ENCODE results near the gene ARHGEF39. TPM values are rescaled to one million over a fixed set of nuclear protein-coding genes. Genes with fewer than 3 reads are reported as not detected.
"Not testable (repeated sequence)": the region's sequence is repeated elsewhere in the genome, so short reads cannot be mapped to it uniquely, and the experiment has no call there.

Gene ARHGEF39
- total and polyA plus RNA-seq, 4 experiments from 2014 or later: 1.0 to 1.1 TPM; not detected in 2

DNA sequence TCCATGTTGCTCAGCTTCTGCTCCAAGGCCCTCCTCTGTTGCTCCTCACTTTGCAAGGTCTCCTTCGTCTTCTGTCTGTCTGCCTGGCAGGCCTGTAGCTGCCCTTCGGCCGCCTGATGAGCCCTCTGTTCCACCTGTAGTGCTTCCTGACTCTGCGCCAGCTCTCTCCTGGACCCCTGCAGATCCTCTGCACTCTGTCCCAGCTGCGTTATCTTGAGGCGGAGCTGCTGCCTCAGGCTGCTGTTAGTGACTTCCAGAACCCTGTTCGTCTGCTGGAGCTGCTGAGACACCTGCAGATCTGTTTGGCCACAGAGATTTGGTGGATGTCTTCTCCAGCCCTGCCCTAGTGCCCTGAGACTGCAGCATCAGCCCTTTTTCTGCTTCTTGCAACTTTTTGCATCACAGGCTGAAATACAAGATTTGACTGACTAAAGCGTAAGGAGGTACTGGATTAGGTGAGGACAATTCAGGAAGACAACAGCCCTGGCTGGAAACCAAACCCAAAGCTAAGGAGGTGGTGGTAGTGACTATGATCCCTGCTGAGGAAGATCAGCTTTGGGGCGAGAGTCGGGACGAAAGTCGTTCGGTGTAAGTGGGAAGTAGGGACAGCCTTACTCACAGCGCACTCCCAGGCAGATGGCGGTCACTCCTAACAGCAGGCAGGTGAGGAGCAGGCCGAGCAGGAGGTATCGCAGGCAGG lies 48.9 kb downstream of the ARHGEF39 start:
- POLR2A ChIA-PET (ENCODE audit: partially characterized antibody): interaction anchor here (0.6 to 8.2 kb wide), 12 partner anchors 11 to 522 kb away, joined by 3 to 148 read pairs (median 6); partner anchors contain the start of genes CCDC107, CREB3, GBA2 and RGP1
- CTCF ChIA-PET (ENCODE audit: partially characterized antibody): interaction anchor here (0.7 to 11.1 kb wide), 17 partner anchors 8 to 514 kb away, joined by 3 to 145 read pairs (median 9); partner anchors contain the start of genes CCDC107, CREB3, RMRP and STOML2

DNA sequence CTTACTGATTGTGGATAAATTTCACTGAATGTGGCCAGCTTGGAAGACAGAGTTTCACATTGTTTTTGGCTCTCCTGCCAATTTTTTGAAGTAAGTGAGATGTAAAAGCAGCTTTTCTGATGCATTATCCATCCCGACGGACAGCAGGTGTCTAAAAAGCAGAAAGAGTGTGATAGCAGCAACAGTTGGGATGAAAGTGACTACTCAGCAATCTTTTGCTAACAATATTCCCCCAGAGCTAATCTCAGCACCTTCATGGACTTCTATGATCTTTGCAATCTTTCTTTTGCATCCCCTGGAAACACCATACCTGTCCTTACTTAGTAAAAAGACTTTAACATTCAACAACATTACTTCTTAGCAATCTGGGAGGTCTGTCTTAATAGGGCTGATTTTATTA lies 52.2 kb downstream of the ARHGEF39 start:
- H3K4me3 Mint-ChIP-seq: no peak overlapping the region
- ChIA-PET CTCF (ENCODE audit: partially characterized antibody) (interaction anchor here (0.6 to 11.1 kb wide), 11 partner anchors 10 to 256 kb away, joined by 3 to 145 read pairs (median 16); partner anchors contain the start of genes ARHGEF39, CCDC107, CREB3 and GBA2), POLR2A (ENCODE audit: partially characterized antibody) (interaction anchor here (0.5 to 8.2 kb wide), 6 partner anchors 8 to 577 kb away, joined by 3 to 80 read pairs (median 15); partner anchors contain the start of genes CCDC107, CLTA, CREB3 and RMRP)
- peaks cover 5 to 14% of the 10 kb centered on the region in 2 donors for H3K36me3 Mint-ChIP-seq
- H3K4me3 ChIP-seq (ENCODE audit: low read length in 2 of 2): no peak overlapping the region
- intact Hi-C loops (cut with micrococcal nuclease): loop anchor here (1.0 kb wide), 1 partner anchor 9 kb away; no protein-coding TSS in a partner anchor
- no peak for DNase-seq
- H3K27me3 ChIP-seq (ENCODE audit: insufficient read depth, low read length): no peaks in the 10 kb centered on the region
- H3K4me1 Mint-ChIP-seq: peaks cover 16 to 45% (median 24%) of the 10 kb centered on the region in 4 donors
- no peak overlapping the region for H3K27ac ChIP-seq (ENCODE audit: low read depth, low read length)
- no peaks in the 10 kb centered on the region for H3K9me3 Mint-ChIP-seq
- peaks cover 13% of the 10 kb centered on the region for H3K36me3 ChIP-seq (ENCODE audit: insufficient read depth, low read length)
- H3K27ac Mint-ChIP-seq: peak overlapping the region in 1 of 7 donors; percentile 60
- H3K4me1 ChIP-seq (ENCODE audit: insufficient read depth, low read length): peaks cover 17% of the 10 kb centered on the region
- no peaks in the 10 kb centered on the region for H3K9me3 ChIP-seq (ENCODE audit: control insufficient read depth in 1 of 2, low read length in 2 of 2)
- H3K27me3 Mint-ChIP-seq: no peaks in the 10 kb centered on the region

More for the DNA sequence above, 48.9 kb downstream of the ARHGEF39 start:
- Histone ChIP-seq H3K4me1 (ENCODE audit: insufficient read depth, low read length) (peaks cover 36% of the 10 kb centered on the region), H3K27ac (ENCODE audit: low read depth, low read length) (peak overlapping the region; percentile 60), H3K36me3 (ENCODE audit: insufficient read depth, low read length) (no peaks in the 10 kb centered on the region), H3K9me3 (ENCODE audit: control insufficient read depth in 1 of 2, low read length in 2 of 2) (no peaks in the 10 kb centered on the region), H3K4me3 (ENCODE audit: low read length in 2 of 2) (peak overlapping the region in 1 of 2 donors; percentile 64), H3K27me3 (ENCODE audit: insufficient read depth, low read length) (no peaks in the 10 kb centered on the region)
- Mint-ChIP-seq H3K4me1 (peaks cover 29 to 65% (median 40%) of the 10 kb centered on the region in 4 donors), H3K36me3 (peaks cover 0 to 3% of the 10 kb centered on the region in 2 donors), H3K4me3 (peak overlapping the region; percentile 84 to 91 (median 88)), H3K27me3 (no peaks in the 10 kb centered on the region), H3K9me3 (no peaks in the 10 kb centered on the region), H3K27ac (peak overlapping the region; percentile 88 to 95 (median 93))
- intact Hi-C loops (cut with micrococcal nuclease): loop anchor here (2.0 to 5.0 kb wide), 2 partner anchors 81 to 266 kb away; no protein-coding TSS in a partner anchor
- DNase-seq: no peak

DNA sequence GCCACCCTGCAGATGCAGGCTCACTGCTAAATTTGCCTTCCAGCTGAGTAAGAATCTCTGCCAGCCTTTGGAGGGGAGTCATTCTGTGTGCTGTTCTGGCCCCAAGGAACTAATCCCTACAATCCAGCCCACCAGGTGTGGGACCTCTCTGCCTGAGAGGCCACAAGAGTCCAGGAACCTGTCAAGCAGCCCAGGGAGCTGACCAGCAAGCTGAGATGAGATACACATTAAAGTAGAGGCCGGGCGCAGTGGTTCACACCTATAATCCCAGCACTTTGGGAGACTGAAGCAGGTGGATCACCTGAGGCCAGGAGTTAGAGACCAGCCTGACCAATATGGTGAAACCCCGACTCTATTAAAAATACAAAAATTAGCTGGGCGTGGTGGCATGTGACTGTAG lies 52.9 kb downstream of the ARHGEF39 start:
- peaks cover 13 to 45% (median 20%) of the 10 kb centered on the region in 4 donors for H3K4me1 Mint-ChIP-seq
- peaks cover 17% of the 10 kb centered on the region for H3K4me1 ChIP-seq (ENCODE audit: insufficient read depth, low read length)
- H3K9me3 Mint-ChIP-seq; H3K27me3 ChIP-seq (ENCODE audit: insufficient read depth, low read length); H3K27me3 Mint-ChIP-seq; H3K4me3 Mint-ChIP-seq; intact Hi-C loops (cut with micrococcal nuclease); DNase-seq; H3K27ac ChIP-seq (ENCODE audit: low read depth, low read length); H3K4me3 ChIP-seq (ENCODE audit: low read length in 2 of 2); H3K9me3 ChIP-seq (ENCODE audit: control insufficient read depth in 1 of 2, low read length in 2 of 2): not testable (repeated sequence)
- ChIA-PET CTCF (ENCODE audit: partially characterized antibody) (interaction anchor here (1.2 to 11.1 kb wide), 18 partner anchors 7 to 137 kb away, joined by 3 to 145 read pairs (median 11); partner anchors contain the start of genes ARHGEF39, CCDC107, CREB3 and GBA2), POLR2A (ENCODE audit: partially characterized antibody) (interaction anchor here (1.0 to 2.7 kb wide), 7 partner anchors 36 to 578 kb away, joined by 3 to 27 read pairs (median 4); partner anchors contain the start of genes CCDC107, CLTA, CREB3 and RMRP)
- H3K36me3 Mint-ChIP-seq: peaks cover 11 to 19% of the 10 kb centered on the region in 2 donors
- peak overlapping the region in 1 of 7 donors; percentile 59 for H3K27ac Mint-ChIP-seq
- peaks cover 17% of the 10 kb centered on the region for H3K36me3 ChIP-seq (ENCODE audit: insufficient read depth, low read length)

DNA sequence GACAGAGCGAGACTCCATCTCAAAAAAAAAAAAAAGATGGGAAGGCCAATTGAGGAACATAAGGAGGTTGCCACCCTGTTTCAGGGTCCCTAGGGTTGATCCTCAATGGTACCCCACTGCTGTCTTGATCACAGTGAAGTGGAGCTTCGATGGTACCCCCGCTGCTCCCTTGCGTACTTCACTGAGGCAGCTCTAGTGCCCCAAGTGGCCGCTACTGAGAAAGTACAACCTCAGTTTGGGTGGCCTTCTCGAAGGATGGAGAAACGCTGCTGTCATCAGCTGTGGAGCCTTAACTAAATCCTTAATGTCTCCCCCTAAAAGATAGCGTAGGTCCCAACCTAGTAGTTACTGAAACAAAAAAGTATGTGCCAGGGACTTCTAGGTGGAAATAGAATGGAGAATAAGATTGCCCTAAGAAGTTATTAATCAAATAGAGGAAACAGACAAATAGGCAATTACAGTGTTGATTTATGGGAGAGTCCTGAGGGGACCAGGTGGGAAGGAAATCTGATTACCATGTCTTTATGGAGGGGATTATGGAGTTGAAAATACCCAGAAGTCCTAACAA lies 53.7 kb downstream of the ARHGEF39 start:
- H3K4me1 Mint-ChIP-seq: peaks cover 13 to 43% (median 20%) of the 10 kb centered on the region in 4 donors
- peak overlapping the region in 5 of 7 donors; percentile 4 to 83 (median 59) for H3K27ac Mint-ChIP-seq
- H3K9me3 Mint-ChIP-seq: no peaks in the 10 kb centered on the region
- H3K9me3 ChIP-seq (ENCODE audit: control insufficient read depth in 1 of 2, low read length in 2 of 2): no peaks in the 10 kb centered on the region
- H3K36me3 Mint-ChIP-seq: peaks cover 15 to 23% of the 10 kb centered on the region in 2 donors
- no peaks in the 10 kb centered on the region for H3K27me3 Mint-ChIP-seq
- ChIA-PET CTCF (ENCODE audit: partially characterized antibody) (interaction anchor here (0.5 to 11.1 kb wide), 32 partner anchors 8 to 589 kb away, joined by 3 to 145 read pairs (median 6); partner anchors contain the start of genes ARHGEF39, CCDC107, CREB3 and GBA2), POLR2A (ENCODE audit: partially characterized antibody) (interaction anchor here (0.7 to 2.7 kb wide), 11 partner anchors 36 to 579 kb away, joined by 3 to 27 read pairs (median 4); partner anchors contain the start of genes CCDC107, CLTA, CREB3 and RMRP)
- no peak overlapping the region for H3K27ac ChIP-seq (ENCODE audit: low read depth, low read length)
- peak; percentile 45 to 63 (median 49) for DNase-seq
- peak overlapping the region in 1 of 8 donors; percentile 26 for H3K4me3 Mint-ChIP-seq
- intact Hi-C loops (cut with micrococcal nuclease): no loop called here
- H3K4me3 ChIP-seq (ENCODE audit: low read length in 2 of 2): no peak overlapping the region
- peaks cover 17% of the 10 kb centered on the region for H3K36me3 ChIP-seq (ENCODE audit: insufficient read depth, low read length)
- H3K4me1 ChIP-seq (ENCODE audit: insufficient read depth, low read length): peaks cover 19% of the 10 kb centered on the region
- H3K27me3 ChIP-seq (ENCODE audit: insufficient read depth, low read length): no peaks in the 10 kb centered on the region

DNA sequence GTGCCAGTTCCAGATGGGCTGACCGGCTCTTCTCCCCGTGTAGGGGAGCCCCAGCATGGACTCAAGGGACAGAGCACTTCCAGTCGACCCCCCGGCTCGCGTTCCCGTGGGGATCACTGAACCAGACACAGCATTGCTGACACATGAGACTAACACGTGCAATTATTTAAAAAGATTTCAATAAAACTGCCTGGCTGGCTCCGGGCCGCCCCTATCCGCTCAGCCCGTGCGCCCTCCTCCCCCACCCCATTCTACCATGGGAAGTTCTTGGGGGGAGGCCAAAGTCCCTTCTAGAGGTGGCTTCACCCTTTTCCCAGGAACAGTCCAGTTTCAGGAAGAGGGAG lies 55.2 kb downstream of the ARHGEF39 start:
- Mint-ChIP-seq H3K9me3 (no peaks in the 10 kb centered on the region), H3K4me3 (no peak overlapping the region)

More for the DNA sequence above, 55.2 kb downstream of the ARHGEF39 start:
- Histone ChIP-seq H3K4me1 (ENCODE audit: insufficient read depth, low read length) (peaks cover 22% of the 10 kb centered on the region), H3K4me3 (ENCODE audit: low read length in 2 of 2) (no peak overlapping the region), H3K36me3 (ENCODE audit: insufficient read depth, low read length) (peaks cover 17% of the 10 kb centered on the region), H3K27me3 (ENCODE audit: insufficient read depth, low read length) (no peaks in the 10 kb centered on the region), H3K9me3 (ENCODE audit: control insufficient read depth in 1 of 2, low read length in 2 of 2) (no peaks in the 10 kb centered on the region), H3K27ac (ENCODE audit: low read depth, low read length) (no peak overlapping the region)
- peaks cover 15 to 43% (median 22%) of the 10 kb centered on the region in 4 donors for H3K4me1 Mint-ChIP-seq
- no peaks in the 10 kb centered on the region for H3K27me3 Mint-ChIP-seq
- H3K36me3 Mint-ChIP-seq: peaks cover 15 to 23% of the 10 kb centered on the region in 2 donors
- POLR2A ChIA-PET (ENCODE audit: partially characterized antibody): interaction anchor here (1.3 to 2.6 kb wide), 5 partner anchors 37 to 147 kb away, joined by 4 to 13 read pairs (median 6); partner anchors contain the start of genes CCDC107, CREB3, RMRP and TLN1
- CTCF ChIA-PET (ENCODE audit: partially characterized antibody): interaction anchor here (1.7 to 11.1 kb wide), 6 partner anchors 22 to 146 kb away, joined by 4 to 145 read pairs (median 43); partner anchors contain the start of genes CCDC107, RMRP and SIT1
- intact Hi-C loops (cut with micrococcal nuclease): no loop called here
- no peak overlapping the region for H3K27ac Mint-ChIP-seq
- DNase-seq: no peak

Measured in CD4-positive, alpha-beta memory T cell (primary cell).